Measurements from ENCODE around the gene GLOD4. TPM values are rescaled to one million over a fixed set of nuclear protein-coding genes. Genes with fewer than 3 reads are reported as not detected.
"Not testable (repeated sequence)": the region's sequence is repeated elsewhere in the genome, so short reads cannot be mapped to it uniquely, and the experiment has no call there.

GLOD4 gene
- total and polyA plus RNA-seq, 2 of the 4 experiments (the other 2 are of a cell fraction): 26.3 to 36.7 TPM

DNA sequence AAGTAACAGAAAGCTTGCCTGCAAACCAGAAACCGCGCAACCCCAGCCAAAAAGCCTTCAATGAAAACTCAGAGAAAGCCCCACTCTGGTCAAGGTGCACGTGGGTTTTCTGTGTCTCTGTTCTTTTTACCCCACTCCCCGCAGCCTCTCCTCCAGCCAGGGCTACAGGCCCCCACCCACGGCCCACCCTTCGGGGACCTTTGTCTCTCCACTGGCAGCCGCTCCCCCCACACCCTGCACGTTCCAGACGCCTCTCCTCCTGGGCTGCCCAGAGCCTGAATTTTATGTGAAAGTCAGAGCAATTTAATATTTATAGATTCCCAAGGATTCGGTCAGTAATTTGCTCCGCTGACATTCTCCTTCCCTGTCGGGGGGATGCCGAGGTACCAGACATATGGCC lies 24.3 kb upstream of the GLOD4 start:
- no peak overlapping the region for H2AFZ ChIP-seq (replicated peaks; ENCODE audit: low read length, poor library complexity)
- H2BK20ac ChIP-seq (ENCODE audit: low read depth, low read length): no peak overlapping the region
- dilution Hi-C loops (cut with HindIII; ENCODE audit: low sequenced_read_pairs, unreplicated experiment): no loop called here
- no peak overlapping the region for H4K5ac ChIP-seq (ENCODE audit: low read depth, low read length)
- no peak overlapping the region for H3K4me2 ChIP-seq (ENCODE audit: low read depth, low read length)
- no peak overlapping the region for H3K18ac ChIP-seq (ENCODE audit: low read depth, low read length)
- H4K20me1 ChIP-seq (ENCODE audit: insufficient read depth, low read length): peaks cover 43% of the 10 kb centered on the region
- no peak overlapping the region for H3K9ac ChIP-seq (ENCODE audit: low read depth, low read length)
- peaks cover 5 to 21% of the 10 kb centered on the region in 2 experiments for H3K79me1 ChIP-seq (ENCODE audit: low read depth in 1 of 2, low read length in 2 of 2)
- H3K9me1 ChIP-seq (ENCODE audit: insufficient read depth, low read length): peaks cover 5% of the 10 kb centered on the region; the same call in 1 of the 2 replicates
- H3K4ac ChIP-seq (ENCODE audit: low read depth, low read length): no peak overlapping the region
- no TSS peak for BruUV-seq (replicated peaks)
- CTCF ChIA-PET: no interaction called here
- no peak overlapping the region for H2BK120ac ChIP-seq (ENCODE audit: low read depth, low read length)
- in situ Hi-C loops (cut with MboI; ENCODE audit: low sequenced_read_pairs): no loop called here
- H2BK15ac ChIP-seq (ENCODE audit: low read depth, low read length): no peak overlapping the region
- WGBS, 2 experiments (ENCODE audit: extremely low coverage in 2 of 2, insufficient read length in 1 of 2): 100% methylated on average over 2 of the region's 13 CpGs; no CpG with 5 or more reads in 1 of the 2 experiments
- DNase-seq (no peak), ATAC-seq (ENCODE audit: low read depth) (no peak)
- peaks cover 64% of the 10 kb centered on the region for H3K36me3 ChIP-seq (ENCODE audit: control insufficient read depth, insufficient read depth, low read length)
- H4K91ac ChIP-seq (ENCODE audit: insufficient read depth, low read depth, low read length): no peak overlapping the region
- H2BK5ac ChIP-seq (ENCODE audit: low read depth, low read length, poor library complexity, severe bottlenecking): no peak overlapping the region
- intact Hi-C loops (cut with micrococcal nuclease): no loop called here
- no peak overlapping the region for H3K14ac ChIP-seq (replicated peaks; ENCODE audit: low read depth, low read length)
- H3K27ac ChIP-seq (ENCODE audit: insufficient read depth, low read length): no peak overlapping the region
- POLR2A ChIA-PET (ENCODE audit: unreplicated experiment): no interaction called here
- H3K4me3 ChIP-seq (ENCODE audit: insufficient read depth, low read depth, low read length): no peak overlapping the region
- no peak overlapping the region for H3K23ac ChIP-seq (ENCODE audit: low read depth, low read length)
- no peaks in the 10 kb centered on the region for H3K27me3 ChIP-seq (ENCODE audit: control insufficient read depth, insufficient read depth, low read length)
- no peak overlapping the region for H4K8ac ChIP-seq (ENCODE audit: low read depth in 2 of 2, low read length in 2 of 2)
- TF ChIP-seq RCOR1 (IDR thresholded peaks at IDR 0.05; ENCODE audit: insufficient replicate concordance, low read length) (no peak), MXI1 (IDR thresholded peaks at IDR 0.05; ENCODE audit: borderline replicate concordance, low read depth, low read length) (no peak)
- no peaks in the 10 kb centered on the region for H3K4me1 ChIP-seq (ENCODE audit: control insufficient read depth, insufficient read depth, low read length)
- no peak overlapping the region for H3K56ac ChIP-seq (ENCODE audit: extremely low read depth, insufficient read depth, low read length)
- H3K9me3 ChIP-seq (ENCODE audit: control insufficient read depth, insufficient read depth, low read length): no peaks in the 10 kb centered on the region
- H2AK5ac ChIP-seq (ENCODE audit: low read depth, low read length): no peak overlapping the region
- no peak overlapping the region for H2AK9ac ChIP-seq (replicated peaks; ENCODE audit: low read depth, low read length, poor library complexity)

DNA sequence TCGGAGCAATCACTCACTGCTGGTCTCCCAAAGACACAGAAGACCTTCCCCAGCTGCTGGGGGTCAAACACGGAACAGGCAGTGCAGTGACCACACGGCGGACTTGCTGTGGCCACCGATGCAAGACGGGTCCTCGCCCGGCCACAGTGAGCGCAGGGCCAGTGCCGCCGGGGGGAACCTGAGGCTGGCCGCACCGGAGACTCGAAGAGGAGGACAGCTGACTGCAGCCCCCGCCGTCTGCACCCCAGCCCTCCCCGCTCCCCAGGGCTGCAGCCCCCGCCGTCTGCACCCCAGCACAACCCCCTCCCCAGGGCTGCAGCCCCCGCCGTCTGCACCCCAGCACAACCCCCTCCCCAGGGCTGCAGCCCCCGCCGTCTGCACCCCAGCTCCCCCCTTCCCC lies 23.8 kb upstream of the GLOD4 start:
- CTCF ChIA-PET; dilution Hi-C loops (cut with HindIII; ENCODE audit: low sequenced_read_pairs, unreplicated experiment): not testable (repeated sequence)

More for the DNA sequence above, 23.8 kb upstream of the GLOD4 start:
- H3K79me1 ChIP-seq (ENCODE audit: low read depth in 1 of 2, low read length in 2 of 2): peaks cover 5 to 21% of the 10 kb centered on the region in 2 experiments
- H3K4me2 ChIP-seq (ENCODE audit: low read depth, low read length); H3K4me3 ChIP-seq (ENCODE audit: insufficient read depth, low read depth, low read length); H2BK120ac ChIP-seq (ENCODE audit: low read depth, low read length); H4K91ac ChIP-seq (ENCODE audit: insufficient read depth, low read depth, low read length); in situ Hi-C loops (cut with MboI; ENCODE audit: low sequenced_read_pairs); H4K5ac ChIP-seq (ENCODE audit: low read depth, low read length); H3K4me1 ChIP-seq (ENCODE audit: control insufficient read depth, insufficient read depth, low read length); H2AFZ ChIP-seq (replicated peaks; ENCODE audit: low read length, poor library complexity); BruUV-seq (replicated peaks); H3K27me3 ChIP-seq (ENCODE audit: control insufficient read depth, insufficient read depth, low read length); H3K9ac ChIP-seq (ENCODE audit: low read depth, low read length); DNase-seq; H2AK5ac ChIP-seq (ENCODE audit: low read depth, low read length); H3K27ac ChIP-seq (ENCODE audit: insufficient read depth, low read length); H3K9me3 ChIP-seq (ENCODE audit: control insufficient read depth, insufficient read depth, low read length); intact Hi-C loops (cut with micrococcal nuclease); H3K14ac ChIP-seq (replicated peaks; ENCODE audit: low read depth, low read length); H4K8ac ChIP-seq (ENCODE audit: low read depth in 2 of 2, low read length in 2 of 2); H3K9me1 ChIP-seq (ENCODE audit: insufficient read depth, low read length); H3K18ac ChIP-seq (ENCODE audit: low read depth, low read length); H3K4ac ChIP-seq (ENCODE audit: low read depth, low read length); ATAC-seq (ENCODE audit: low read depth); H2AK9ac ChIP-seq (replicated peaks; ENCODE audit: low read depth, low read length, poor library complexity); H2BK5ac ChIP-seq (ENCODE audit: low read depth, low read length, poor library complexity, severe bottlenecking); H3K23ac ChIP-seq (ENCODE audit: low read depth, low read length); H3K56ac ChIP-seq (ENCODE audit: extremely low read depth, insufficient read depth, low read length); H2BK20ac ChIP-seq (ENCODE audit: low read depth, low read length); POLR2A ChIA-PET (ENCODE audit: unreplicated experiment); H2BK15ac ChIP-seq (ENCODE audit: low read depth, low read length): not testable (repeated sequence)
- 92% methylated on average over 14 of the region's 23 CpGs; no CpG with 5 or more reads in 1 of the 2 experiments for WGBS, 2 experiments (ENCODE audit: extremely low coverage in 2 of 2, insufficient read length in 1 of 2)
- peaks cover 39% of the 10 kb centered on the region for H4K20me1 ChIP-seq (ENCODE audit: insufficient read depth, low read length)
- H3K36me3 ChIP-seq (ENCODE audit: control insufficient read depth, insufficient read depth, low read length): peaks cover 63% of the 10 kb centered on the region

Measured in IMR-90 (cell line).